Upper lobe of left lung (tissue), 6 donors: ENCODE results near the gene OR2B6. TPM values are rescaled to one million over a fixed set of nuclear protein-coding genes. Genes with fewer than 3 reads are reported as not detected.
A peak's percentile ranks its signal among the peaks of the same experiment; 100 is the strongest.

Source experiments
- ATAC-seq, 2 donors: fragments of 200-7000 bp; cut with Tn5 transposase; one replicate each; pipeline ENCODE4 v1.9.1; 2022; ENCODE audit warnings: mild to moderate bottlenecking in 2 of 2, moderate library complexity in 2 of 2; ENCODE audit not compliant: low FRiP score in 2 of 2
- DNase-seq, 2 donors: peaks; one replicate each; pipeline ENCODE4 v3.0.0-alpha.2; 2019 to 2020
- H3K27ac ChIP-seq, 4 donors: fragments of 200-600 bp; sonication (generic); one replicate each; pipeline ENCODE4 v1.5.1; 2016 to 2019
- H3K27me3 ChIP-seq, 4 donors: fragments of 200-600 bp; sonication (generic); one replicate each; pipeline ENCODE4 v1.5.1; 2017 to 2019
- H3K36me3 ChIP-seq, 4 donors: fragments of 200-600 bp; sonication (generic); one replicate each; pipeline ENCODE4 v1.5.1; 2016 to 2019
- H3K4me1 ChIP-seq, 4 donors: fragments of 200-600 bp; sonication (generic); one replicate each; pipeline ENCODE4 v1.5.1; 2018 to 2019
- H3K4me3 ChIP-seq, 4 donors: fragments of 200-600 bp; sonication (generic); one replicate each; pipeline ENCODE4 v1.5.1; 2017 to 2019; ENCODE audit warnings: mild to moderate bottlenecking in 2 of 4, moderate library complexity in 1 of 4
- H3K9me3 ChIP-seq, 4 donors: fragments of 200-600 bp; sonication (generic); one replicate each; pipeline ENCODE4 v1.5.1; 2018 to 2019
- CTCF ChIP-seq, 6 experiments: fragments of 450-650 bp in 4 of 6; fragments of 200-600 bp in 2 of 6; sonication (generic) in 2 of 6; IDR thresholded peaks; one replicate each; pipeline ENCODE4 v1.5.1; 2016 to 2019; ENCODE audit warnings: antibody characterized with exemption in 6 of 6
- EP300 ChIP-seq, 4 donors: sonication (generic); formaldehyde crosslinking; IDR thresholded peaks; one replicate each; pipeline ENCODE4 v1.5.1; 2017; ENCODE audit warnings: antibody characterized with exemption in 4 of 4, control low read depth in 2 of 4
- POLR2A ChIP-seq, 4 donors: fragments of 450-650 bp; IDR thresholded peaks; one replicate each; pipeline ENCODE4 v1.5.1; 2016 to 2017; ENCODE audit warnings: antibody characterized with exemption in 4 of 4, mild to moderate bottlenecking in 2 of 4
- POLR2AphosphoS5 ChIP-seq, 2 donors: sonication (generic); formaldehyde crosslinking; IDR thresholded peaks; one replicate each; pipeline ENCODE4 v1.5.1; 2017; ENCODE audit warnings: antibody characterized with exemption in 2 of 2
- WGBS, 2 donors: methylation state at CpG; one replicate each; pipeline ENCODE4 v1.1.5; 2017 to 2018; 5-methylcytosine and 5-hydroxymethylcytosine counted together
- total RNA-seq, 6 donors: library from RNA; depleted of rRNA in 4 of 6; stranded (reverse); fragments of >200 nt in 4 of 6; gene quantifications; one replicate each; pipeline versions ENCODE4 v1.1.0 to v1.2.1, GENCODE V29; 2016 to 2021
- donor health status: DM: no; HTN: no; CAD: no; lungs with moderate emphysema.
- donor health status: DM: no; HTN: yes; CAD: no; lungs with severe emphysema.

The OR2B6 gene
- total RNA-seq, 6 donors from 2014 or later: not detected

DNA sequence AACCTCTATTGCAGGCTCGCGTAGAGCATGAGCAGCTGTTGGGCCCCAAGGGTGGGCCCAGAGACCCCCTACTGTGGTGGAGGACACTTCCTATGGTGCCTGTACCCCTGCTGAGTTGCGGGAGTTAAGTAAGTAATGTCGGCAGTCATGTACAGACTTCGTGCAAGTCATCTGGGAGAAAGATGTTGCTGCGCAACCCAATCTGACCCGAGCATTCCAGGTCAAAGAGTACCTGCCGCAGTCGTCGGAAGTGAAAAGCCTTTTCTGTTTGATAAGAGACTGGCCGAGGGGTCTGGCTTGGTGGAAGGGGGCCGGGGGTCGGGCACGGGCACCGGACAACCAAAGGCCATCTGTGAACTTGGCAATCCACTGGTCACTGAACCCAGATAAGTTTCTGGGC, 44.3 kb downstream of the OR2B6 start:
- 67% methylated on average over 15 of the region's 15 CpGs; no CpG with 5 or more reads in 1 of the 2 donors for WGBS, 2 donors
- H3K4me1 ChIP-seq: no peaks in the 10 kb centered on the region
- H3K9me3 ChIP-seq: no peaks in the 10 kb centered on the region
- ATAC-seq (no peak), DNase-seq (peak in 1 of 2 donors; percentile 50)
- no peaks in the 10 kb centered on the region for H3K27me3 ChIP-seq
- no peak for TF ChIP-seq CTCF (IDR thresholded peaks at IDR 0.05)
- TF ChIP-seq POLR2A (IDR thresholded peaks at IDR 0.05): no peak
- no peak for TF ChIP-seq POLR2AphosphoS5 (IDR thresholded peaks at IDR 0.05)
- TF ChIP-seq EP300 (IDR thresholded peaks at IDR 0.05): no peak
- no peak overlapping the region for H3K27ac ChIP-seq
- H3K4me3 ChIP-seq: no peak overlapping the region
- H3K36me3 ChIP-seq: no peaks in the 10 kb centered on the region

- no peaks in the 10 kb centered on the region for H3K4me1 ChIP-seq
- H3K36me3 ChIP-seq: no peaks in the 10 kb centered on the region
- TF ChIP-seq POLR2A (IDR thresholded peaks at IDR 0.05) (no peak), CTCF (IDR thresholded peaks at IDR 0.05) (no peak), POLR2AphosphoS5 (IDR thresholded peaks at IDR 0.05) (no peak), EP300 (IDR thresholded peaks at IDR 0.05) (no peak)
- no peaks in the 10 kb centered on the region for H3K9me3 ChIP-seq
- no peak overlapping the region for H3K27ac ChIP-seq
- 66 to 74% methylated on average over 2 to 4 of the region's 5 CpGs for WGBS, 2 donors
- H3K27me3 ChIP-seq: no peaks in the 10 kb centered on the region
- ATAC-seq (no peak), DNase-seq (no peak)
- H3K4me3 ChIP-seq: no peak overlapping the region
These were observed 44.7 kb downstream of the OR2B6 start for GRCh38 chr6:28001751-28002150.

DNA sequence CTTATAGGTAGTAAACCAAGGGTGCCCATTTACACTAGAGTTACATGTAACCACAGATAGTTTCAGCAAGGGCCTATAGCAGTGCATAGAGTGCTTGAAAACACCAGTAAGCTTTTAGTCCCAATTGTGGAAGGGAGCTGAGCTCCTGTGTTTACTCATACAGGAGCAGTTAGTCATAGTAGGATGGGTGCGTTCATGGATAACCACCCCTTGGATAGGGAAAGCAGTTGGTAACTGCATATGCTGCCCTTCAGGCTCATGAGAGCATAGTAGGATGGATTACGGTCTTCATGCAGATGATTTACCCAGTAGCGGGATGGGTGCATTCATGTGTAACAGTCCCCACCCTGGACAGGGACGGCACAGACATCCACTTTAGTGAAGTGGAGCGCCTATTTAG, 45.1 kb downstream of the OR2B6 start:
- Histone ChIP-seq H3K36me3 (no peaks in the 10 kb centered on the region), H3K27me3 (no peaks in the 10 kb centered on the region), H3K27ac (no peak overlapping the region), H3K9me3 (no peaks in the 10 kb centered on the region), H3K4me1 (no peaks in the 10 kb centered on the region), H3K4me3 (no peak overlapping the region)
- no peak for TF ChIP-seq POLR2A (IDR thresholded peaks at IDR 0.05)
- no peak for TF ChIP-seq POLR2AphosphoS5 (IDR thresholded peaks at IDR 0.05)
- no peak for TF ChIP-seq EP300 (IDR thresholded peaks at IDR 0.05)
- TF ChIP-seq CTCF (IDR thresholded peaks at IDR 0.05): no peak
- ATAC-seq (no peak), DNase-seq (no peak)
- WGBS, 2 donors: 88 to 96% methylated on average over 5 of the region's 5 CpGs

DNA sequence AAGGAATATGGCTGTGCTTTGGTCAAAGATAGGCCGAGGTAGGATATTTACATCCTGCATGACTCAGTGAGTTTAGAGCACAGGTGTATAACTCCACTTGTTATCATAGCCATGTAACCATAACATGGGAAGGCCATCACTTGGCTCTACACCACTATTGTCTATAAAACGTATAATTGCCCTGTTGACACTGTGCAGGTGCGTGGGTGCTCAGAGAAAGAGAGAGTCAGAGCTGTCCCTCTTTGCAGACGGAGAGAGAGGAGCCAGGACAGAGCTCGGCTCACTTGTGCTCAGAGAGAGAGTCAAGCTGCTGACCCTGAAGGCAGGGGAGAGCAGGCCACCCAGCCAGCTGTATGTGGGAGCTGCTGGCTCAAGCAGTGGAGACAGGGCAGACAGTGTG, 46.0 kb downstream of the OR2B6 start:
- no peak overlapping the region for H3K27ac ChIP-seq
- WGBS, 2 donors: 76 to 84% methylated on average over 5 of the region's 5 CpGs
- H3K9me3 ChIP-seq: no peaks in the 10 kb centered on the region
- no peaks in the 10 kb centered on the region for H3K27me3 ChIP-seq
- H3K4me3 ChIP-seq: no peak overlapping the region
- no peaks in the 10 kb centered on the region for H3K36me3 ChIP-seq
- ATAC-seq (no peak), DNase-seq (no peak)
- no peaks in the 10 kb centered on the region for H3K4me1 ChIP-seq
- no peak for TF ChIP-seq CTCF (IDR thresholded peaks at IDR 0.05)
- no peak for TF ChIP-seq POLR2A (IDR thresholded peaks at IDR 0.05)
- no peak for TF ChIP-seq EP300 (IDR thresholded peaks at IDR 0.05)
- no peak for TF ChIP-seq POLR2AphosphoS5 (IDR thresholded peaks at IDR 0.05)

GRCh38 chr6:28003661-28004060, 46.6 kb downstream of the OR2B6 start:
- no peaks in the 10 kb centered on the region for H3K4me1 ChIP-seq
- ATAC-seq (no peak), DNase-seq (no peak)
- H3K9me3 ChIP-seq: no peaks in the 10 kb centered on the region
- H3K36me3 ChIP-seq: no peaks in the 10 kb centered on the region
- 68 to 72% methylated on average over 3 of the region's 3 CpGs for WGBS, 2 donors
- no peak for TF ChIP-seq POLR2A (IDR thresholded peaks at IDR 0.05)
- TF ChIP-seq CTCF (IDR thresholded peaks at IDR 0.05): no peak
- H3K27ac ChIP-seq: no peak overlapping the region
- H3K27me3 ChIP-seq: no peaks in the 10 kb centered on the region
- H3K4me3 ChIP-seq: no peak overlapping the region
